HT1080 (cell line): Measurements from ENCODE around the gene GOLGA3. TPM values are rescaled to one million over a fixed set of nuclear protein-coding genes. Genes with fewer than 3 reads are reported as not detected.
"Not testable (repeated sequence)": the region's sequence is repeated elsewhere in the genome, so short reads cannot be mapped to it uniquely, and the experiment has no call there.

ENCODE experiments used
- DNase-seq: peaks from one replicate; pipeline ENCODE4 v3.0.0-alpha.2; 2015; ENCODE audit warnings: low read depth
- total RNA-seq: library from RNA; depleted of rRNA; stranded (reverse); fragments of >200 nt; shearing (Covaris generic); gene quantifications from 2 replicates; pipeline ENCODE4 v1.2.3, GENCODE V29; 2014

Gene GOLGA3
- total RNA-seq, 1 experiment from 2014 or later: 80.9 TPM

DNA sequence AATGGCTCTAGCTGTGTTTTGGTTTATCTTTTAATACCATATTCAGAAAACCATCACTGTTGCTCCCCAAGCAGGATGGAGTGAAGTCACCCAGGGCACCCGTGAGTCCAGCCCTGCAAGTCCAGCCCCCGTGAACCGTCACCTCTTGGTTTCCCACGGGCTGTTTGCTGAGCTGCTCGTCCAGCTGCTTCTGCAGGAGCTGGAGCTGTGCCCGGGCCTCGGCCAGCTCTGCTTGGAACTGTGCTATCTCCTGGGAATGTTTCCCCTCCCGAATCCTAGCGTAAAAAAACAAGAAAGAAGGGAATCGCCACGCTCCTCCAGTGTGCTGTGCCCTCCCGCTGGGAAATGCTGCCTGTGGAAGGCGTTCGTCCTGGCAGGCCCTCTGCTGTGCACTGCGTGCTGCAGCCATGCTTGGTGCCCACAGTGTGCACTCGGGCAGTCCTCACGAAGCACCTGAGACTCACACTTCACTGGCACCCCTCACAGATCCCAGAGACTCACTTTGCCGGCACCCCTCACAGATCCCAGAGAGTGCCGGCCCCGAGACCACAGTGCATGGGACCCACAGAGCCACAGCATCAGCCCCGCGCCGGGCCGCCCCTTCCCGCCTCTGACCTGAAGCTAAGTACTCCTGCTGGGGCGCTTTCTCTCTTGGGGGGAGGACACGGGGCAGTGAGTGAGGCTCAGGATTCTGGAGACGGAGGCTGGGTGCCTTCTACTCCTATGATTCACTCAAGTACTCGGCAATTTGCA lies 51.7 kb downstream of the GOLGA3 start:
- DNase-seq: no peak

DNA sequence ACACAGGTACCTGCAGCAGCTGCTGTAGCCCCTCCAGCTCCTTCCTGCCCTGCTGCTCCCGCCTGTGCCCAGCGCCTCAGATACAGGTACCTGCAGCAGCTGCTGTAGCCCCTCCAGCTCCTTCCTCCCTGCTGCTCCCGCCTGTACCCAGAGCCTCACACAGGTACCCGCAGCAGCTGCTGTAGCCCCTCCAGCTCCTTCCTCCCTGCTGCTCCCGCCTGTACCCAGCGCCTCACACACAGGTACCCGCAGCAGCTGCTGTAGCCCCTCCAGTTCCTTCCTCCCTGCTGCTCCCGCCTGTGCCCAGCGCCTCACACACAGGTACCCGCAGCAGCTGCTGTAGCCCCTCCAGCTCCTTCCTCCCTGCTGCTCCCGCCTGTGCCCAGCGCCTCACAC lies 52.4 kb downstream of the GOLGA3 start:
- not testable (repeated sequence) for DNase-seq

DNA sequence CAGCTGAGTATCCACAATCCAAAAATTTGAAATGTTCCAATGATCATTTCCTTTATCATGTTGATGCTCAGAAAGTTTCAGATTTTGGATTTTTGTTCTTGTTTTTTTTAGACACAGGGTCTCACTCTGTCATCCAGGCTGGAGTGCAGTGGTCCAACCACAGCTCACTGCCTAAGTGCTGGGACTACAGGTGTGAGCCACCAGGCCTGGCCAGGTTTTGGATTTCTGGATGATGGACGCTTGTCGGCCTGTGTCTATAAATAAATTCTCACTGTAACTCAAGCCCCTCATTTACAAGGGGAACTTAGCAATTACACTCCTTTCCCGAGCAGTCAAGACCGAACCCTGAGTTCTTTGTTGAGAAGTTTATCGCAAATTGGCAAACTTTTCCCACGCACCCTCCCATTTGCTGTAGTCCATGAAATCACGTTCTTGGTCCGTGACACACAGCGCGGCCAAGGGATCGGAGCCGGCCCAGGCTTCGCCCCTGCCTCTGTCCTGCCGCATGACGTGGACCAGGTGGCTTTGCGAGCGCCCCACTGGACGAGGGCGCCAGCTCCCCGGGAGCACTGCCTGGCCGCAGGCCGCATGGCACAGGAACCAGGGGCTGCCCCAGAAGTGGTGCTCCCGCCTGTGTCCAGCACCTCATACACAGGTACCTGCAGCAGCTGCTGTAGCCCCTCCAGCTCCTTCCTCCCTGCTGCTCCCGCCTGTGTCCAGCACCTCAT lies 53.0 kb downstream of the GOLGA3 start:
- DNase-seq: no peak

DNA sequence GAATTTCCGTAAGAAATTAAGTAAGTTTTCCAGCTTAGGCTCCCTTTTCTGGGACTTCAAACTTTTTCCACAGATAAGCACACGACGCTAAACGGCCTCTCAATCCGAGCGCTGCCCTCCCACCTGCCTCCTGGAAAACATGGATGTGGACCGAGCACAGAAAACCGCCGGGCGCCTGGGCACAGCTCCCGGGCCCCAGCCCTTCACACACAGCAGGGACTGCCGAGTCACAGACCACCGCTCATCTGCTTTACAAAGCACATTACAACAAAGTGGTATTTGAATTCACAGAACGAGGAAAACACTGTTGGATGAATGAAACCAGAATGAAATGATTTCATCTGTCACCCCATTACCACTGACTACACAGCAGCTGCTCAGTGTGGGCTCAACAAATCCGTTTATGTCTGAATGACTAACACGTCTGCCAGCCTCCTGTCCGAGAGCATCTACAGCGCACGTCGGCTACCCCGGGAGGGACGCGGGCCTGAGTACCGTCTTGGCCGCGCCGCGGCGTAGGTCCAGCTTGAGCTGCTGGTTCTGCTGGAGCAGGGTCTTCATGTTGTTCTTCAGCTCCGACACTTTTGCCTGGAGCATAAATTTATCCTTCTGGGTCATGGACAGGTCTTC lies 53.9 kb downstream of the GOLGA3 start:
- DNase-seq: no peak

DNA sequence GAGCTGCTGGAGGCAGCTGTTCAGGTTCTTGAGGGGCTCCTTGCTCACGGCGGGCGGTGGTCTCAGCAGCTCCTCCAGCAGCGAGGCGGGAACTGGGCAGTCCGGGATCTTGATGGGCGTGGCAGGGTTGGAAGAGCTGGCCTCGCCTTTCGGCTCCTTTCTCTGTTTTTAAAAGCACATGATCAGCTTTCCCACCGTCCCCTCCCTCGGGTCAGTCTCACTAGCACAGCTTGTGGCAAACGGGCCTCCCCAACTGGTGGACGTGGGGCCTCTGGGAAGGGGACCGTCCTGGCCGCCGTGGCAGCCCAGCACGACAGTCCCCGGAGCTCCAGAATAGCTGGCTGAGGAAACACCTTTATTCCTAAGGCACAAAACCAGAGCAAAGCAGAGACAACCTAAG lies 54.5 kb downstream of the GOLGA3 start:
- DNase-seq: no peak

DNA sequence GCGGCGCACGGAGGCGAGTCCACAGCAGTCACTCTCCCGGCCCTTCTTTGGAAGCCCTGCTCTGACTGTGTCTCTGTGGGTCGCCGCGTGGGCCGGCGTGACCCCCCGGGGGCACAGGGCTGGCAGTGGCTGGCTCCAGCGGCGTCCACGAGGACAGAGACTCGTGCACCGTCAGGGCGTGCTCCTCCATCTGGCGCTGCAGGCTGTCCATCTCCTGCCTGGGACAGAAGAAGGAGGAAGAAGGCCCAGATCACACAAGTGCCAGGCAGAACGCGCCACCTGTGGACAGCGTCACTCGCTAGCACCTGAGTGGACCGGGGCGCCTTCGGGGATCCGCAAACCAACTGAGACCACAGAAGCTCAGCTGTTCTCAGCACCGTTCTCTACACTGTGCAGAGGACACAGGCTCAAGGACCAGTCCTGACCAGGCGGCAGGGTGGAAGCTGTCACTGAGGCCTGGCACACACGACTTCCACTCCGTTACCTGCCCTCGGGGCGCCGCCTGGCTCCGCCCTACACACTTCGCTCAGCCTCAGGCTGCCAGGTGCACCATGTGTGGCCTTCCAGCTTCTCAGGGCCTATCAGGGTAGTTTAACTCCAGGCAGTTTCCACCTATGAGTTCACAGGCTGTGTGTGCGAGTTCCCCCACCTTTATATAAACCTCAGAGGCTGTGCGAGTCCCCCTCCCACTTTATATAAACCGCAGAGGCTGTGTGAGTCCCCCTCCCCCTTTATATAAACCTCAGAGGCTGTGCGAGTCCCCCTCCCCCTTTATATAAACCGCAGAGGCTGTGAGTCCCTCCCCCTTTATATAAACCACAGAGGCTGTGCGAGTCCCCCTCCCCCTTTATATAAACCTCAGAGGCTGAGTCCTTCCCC lies 55.4 kb downstream of the GOLGA3 start:
- no peak for DNase-seq

DNA sequence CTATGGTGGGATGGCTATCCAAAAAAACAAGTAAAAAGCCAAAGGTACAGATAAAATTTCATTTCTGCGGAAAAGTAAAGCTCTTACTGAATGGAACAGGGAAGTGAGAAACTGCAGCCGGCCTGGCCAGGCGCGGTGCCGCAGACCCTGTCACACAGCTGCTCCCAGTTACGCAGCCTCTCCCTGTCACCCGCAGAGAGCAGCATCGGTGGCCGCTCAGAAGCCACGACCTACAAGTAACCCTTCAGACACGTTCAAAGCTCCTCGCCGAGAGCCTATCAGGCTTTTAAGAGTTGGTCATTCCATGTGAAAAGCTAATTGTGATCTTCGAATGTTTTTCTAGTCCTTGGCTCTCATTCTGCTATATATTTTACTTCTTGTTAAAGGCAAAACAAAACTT lies 56.1 kb downstream of the GOLGA3 start:
- DNase-seq: no peak

DNA sequence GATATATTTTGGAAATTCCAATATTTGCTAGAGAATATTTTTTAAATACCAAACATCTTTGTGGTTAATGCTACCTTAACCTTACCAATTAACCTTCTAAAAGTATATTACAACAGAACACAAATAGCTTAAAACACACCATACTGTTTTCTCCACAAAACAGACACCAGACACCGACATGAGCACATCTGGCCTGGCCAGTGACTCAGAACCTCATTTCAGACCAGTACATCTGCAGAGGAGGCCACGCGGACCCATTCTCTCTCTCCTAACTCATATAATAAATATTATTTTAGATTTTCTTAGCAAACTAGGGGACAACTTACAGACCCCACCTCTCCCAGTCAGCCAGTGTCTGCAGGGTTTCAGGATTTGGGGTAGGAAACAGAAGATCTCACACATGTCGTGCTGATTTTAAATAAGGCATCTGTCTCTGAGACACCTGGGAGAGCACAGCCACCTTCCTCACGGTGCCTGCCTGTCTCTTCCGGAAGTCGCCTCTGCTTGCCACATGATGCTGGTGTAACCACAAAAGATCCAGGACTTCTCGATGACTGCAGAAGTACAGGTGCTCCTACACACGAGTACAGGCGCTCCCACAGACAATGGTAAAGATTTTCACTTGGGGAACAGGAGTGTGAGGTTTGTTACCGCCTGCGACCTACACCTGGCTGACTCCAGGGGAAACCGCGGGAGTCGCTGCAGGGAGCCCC lies 57.4 kb downstream of the GOLGA3 start:
- no peak for DNase-seq

DNA sequence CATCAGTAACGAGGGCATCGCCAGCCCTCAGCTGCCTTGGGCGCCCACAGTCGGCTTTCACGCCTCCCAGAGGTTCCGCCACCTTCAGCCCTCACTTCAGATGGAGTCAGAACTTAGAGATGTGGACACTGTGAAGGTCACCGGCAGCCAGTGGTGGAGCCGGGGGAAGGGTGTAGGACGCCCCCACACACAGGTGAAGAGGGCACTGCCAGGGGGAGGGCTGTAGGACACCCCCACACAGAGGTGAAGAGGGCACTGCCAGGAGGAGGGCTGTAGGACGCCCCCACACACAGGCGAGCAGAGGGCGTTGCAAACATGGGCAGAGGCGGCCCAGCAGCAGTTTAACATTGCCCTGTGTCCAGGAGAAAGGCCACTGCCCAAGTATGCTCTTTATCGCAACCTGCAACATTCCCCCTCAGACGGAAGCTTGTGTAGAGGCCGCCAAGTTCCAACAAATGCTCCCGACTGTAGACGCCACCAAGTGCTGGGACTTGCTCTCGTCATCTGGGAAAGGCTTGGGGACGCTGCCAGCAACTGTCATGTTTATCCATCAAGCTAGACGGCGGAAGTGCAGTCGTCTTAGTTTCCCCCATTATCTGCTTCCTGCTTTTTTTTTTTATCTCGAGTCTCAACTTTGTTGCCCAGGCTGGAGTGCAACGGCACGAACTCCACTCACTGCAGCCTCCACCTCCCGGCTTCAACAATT lies 62.1 kb downstream of the GOLGA3 start:
- no peak for DNase-seq

DNA sequence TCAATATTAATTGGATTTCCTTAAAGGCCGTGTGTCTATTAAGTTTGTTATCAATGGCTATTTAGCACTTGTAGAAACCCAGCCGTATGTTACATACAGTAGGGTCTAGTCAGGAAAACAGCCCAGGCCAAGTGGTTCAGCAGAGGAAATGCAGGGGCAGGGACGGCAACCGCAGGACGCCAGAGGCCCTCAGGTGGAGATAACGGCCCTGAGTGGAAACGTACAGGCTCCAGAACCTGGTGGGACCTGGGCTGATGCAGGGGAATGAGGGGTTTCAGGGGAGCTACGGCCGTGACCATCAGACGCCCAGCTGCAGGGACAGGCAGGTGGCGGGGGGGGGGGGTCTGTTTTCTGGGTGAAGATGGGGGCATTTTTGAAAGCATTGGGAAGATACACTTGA lies 63.3 kb downstream of the GOLGA3 start:
- no peak for DNase-seq

DNA sequence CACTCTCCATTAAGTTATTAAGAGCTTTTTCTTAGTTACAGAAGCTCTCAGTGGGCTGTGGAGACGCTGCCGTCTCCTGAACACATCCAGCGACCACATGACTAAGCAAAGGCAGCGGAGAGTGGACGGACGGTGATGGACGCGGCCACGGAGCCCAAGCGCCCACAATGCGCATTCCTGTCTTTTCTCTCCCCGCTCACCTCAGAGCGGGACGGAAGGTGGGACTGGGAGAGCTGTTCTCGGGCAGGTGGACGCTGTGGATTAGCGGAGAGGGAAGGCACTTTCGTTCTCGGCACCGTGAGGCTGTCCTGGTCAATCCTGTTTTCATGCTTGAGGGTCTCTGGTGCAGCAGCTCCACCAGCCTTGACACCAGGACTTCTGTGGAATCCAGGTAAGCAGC lies 64.4 kb downstream of the GOLGA3 start:
- no peak for DNase-seq

DNA sequence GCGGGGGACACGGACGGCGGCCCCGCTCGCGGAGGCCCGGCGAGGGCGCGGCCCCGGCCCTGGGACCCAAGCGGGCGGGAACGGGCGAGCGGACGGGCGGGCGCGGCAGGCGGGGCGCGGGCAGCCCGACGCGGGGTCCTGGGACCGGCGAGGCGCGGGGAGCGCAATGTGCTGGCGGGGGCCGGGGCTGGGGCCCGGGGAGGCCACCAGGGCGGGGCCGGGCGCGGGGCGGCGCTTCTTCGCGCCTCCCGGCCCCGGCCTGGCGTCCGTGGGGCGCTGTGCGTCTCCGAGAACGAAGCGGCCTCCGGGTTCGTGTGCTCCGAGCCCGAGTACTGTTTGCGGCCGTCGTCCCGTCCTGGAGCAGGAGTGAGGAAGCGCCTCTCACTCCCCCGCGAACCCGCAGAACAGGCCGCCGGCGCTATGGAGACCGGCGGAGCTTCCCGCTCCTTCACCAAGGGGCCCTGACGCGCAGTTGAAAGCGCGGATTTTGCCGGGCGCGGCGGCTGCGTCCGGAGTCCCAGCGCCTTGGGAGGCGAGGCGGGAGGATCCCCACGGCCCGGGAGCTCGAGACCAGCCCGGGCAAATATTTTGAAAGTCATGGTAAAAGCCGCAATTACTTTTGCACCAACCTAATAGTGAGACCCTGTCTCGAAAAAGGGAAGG lies 66.6 kb downstream of the GOLGA3 start:
- peak; percentile 73 for DNase-seq

DNA sequence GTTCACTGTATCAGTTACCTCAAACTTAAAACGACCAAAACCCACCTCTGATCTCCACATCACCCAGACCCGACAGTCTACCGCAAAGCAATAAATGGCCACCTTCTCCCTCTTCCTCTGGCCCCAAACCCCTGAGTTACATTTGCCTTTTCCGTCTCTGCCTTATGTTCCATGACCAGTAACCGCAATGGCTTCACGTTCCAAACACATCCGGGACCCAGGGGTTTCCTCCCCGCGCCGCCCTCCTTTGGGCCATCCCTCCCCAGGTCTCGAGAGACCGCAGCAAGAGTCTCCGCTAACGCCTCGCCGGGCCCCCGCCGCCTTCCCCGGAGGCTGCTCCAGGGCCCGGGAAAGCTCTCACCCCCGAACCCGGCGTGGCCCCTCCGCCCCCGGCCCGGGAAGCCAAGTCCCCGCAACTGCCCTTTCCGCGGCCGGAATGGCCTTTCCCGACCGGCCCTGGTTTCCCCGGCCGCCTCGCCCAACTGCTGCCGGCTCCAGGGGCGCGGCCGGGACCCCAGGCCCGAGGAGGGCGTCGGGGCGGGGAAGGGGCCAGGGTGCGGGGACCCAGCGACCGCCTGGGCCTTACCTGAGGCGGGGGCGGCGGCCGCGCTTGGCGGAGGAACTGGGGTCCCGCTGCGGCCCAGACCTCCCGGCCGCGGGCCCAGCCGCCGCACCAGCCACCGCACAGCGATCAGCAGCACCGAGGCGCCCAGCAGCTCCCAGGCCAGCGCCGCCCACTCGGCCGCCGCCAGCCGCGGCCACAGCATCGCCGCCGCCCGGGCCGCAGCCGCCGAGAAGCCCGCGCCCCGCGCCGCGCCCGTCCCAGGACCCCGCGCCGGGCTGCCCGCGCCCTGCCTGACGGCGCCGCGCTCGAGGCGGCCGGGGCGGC lies 67.4 kb downstream of the GOLGA3 start, which contains the start of gene ANKLE2:
TSS of gene ANKLE2 (minus strand) at position 801 of the 889 bp plus-strand sequence. CDS start at position 767, 34 bp downstream.
- peak; percentile 64 for DNase-seq

DNA sequence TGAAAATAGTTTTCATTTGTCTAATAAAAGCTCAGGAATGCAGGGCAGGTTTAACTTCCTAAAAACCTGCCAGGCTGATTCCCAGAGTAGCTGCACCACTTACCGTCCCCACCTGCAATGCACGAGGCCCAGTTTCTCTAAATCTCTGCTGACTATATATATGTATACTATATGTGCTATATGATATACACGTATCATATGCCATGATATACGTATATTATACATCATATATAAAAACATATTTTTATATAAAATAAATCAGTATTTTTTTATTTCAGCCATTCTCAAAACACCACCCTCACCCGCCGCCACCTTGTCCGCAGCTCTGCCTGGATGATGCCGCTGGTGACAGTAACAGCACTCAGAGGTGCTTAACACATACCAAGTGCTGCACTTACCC lies 69.3 kb downstream of the GOLGA3 start:
- DNase-seq: no peak

DNA sequence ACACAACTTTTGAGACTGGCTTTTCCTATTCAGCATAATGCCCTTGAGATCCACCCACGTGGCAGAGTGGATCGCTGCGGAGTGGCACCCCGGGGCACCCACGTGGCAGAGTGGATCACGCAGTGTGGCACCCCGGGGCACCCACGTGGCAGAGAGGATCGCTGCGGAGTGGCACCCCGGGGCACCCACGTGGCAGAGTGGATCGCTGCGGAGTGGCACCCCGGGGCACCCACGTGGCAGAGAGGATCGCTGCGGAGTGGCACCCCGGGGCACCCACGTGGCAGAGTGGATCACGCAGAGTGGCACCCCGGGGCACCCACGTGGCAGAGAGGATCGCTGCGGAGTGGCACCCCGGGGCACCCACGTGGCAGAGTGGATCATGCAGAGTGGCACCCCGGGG lies 69.8 kb downstream of the GOLGA3 start:
- DNase-seq: not testable (repeated sequence)

DNA sequence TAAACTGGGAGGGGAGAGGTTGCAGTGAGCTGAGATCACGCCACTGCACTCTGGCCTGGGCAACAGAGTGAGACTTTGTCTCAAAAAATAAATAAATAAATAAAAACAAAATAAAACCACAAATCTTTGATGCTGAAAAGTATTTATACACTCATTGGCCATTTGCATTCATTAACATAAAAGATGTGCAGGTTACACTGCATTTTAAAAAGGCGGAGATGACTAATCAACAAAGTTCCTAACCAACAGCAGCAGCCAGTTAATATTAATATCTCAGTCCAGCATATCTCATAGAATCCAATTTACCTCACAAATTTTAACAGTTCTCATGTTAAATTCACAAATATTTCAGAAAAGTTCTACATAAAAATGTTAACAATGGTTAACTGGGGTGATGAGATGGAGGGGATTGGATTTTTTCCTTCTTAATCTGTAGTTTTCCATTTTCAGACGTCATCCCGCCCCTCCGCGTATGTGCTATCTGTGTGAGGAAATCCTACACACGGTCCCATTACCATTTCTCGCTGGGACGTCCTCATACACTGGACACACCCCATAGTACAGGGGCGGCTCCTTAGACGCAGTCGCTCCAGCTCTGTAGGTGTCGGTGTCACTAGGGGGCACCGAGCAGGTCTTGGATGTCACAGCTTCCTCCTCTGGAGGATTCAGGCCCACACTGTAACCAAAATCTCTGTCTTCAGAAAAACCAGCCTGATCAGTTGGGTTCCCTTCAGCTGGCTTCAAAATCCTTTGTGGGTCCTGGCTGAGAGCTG lies 74.3 kb downstream of the GOLGA3 start:
- no peak for DNase-seq

DNA sequence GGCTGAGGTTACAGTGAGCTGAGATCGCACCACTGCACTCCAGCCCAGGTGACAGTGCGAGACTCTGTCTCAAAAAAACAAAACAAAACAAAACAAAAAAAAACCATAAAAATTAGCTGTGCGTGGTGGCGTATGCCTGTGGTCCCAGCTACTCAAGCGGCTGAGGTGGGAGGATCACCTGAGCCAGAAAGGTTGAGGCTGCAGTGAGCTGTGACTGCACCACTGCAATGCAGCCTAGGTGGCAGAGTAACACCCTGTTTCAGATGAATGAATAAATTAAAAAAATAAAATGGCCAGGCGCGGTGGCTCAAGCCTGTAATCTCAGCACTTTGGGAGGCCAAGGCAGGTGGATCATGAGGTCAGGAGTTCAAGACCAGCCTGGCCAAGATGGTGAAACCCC lies 75.0 kb downstream of the GOLGA3 start:
- DNase-seq: not testable (repeated sequence)

DNA sequence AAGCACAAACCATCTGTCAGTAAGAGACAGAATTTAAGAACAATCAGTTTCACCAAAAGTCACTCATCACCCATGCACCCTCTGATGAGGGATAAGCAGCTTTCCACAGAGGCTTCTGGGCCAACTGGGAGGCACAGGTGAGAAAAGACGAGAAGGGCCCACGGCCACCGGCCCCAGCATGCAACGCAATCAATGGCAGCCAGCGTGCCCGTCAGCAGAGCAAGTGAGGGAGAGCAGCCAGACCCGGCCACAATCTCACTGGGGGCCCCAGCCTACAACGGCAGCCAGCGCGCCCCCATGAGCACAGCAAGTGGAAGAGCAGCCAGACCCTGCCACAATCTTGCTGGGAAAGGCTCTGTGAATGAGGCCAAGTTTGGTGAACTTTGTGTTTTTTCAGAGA lies 80.3 kb downstream of the GOLGA3 start:
- DNase-seq: no peak
